Type B pancreatic cell (in vitro differentiated cells): ENCODE data around the gene WDR93. TPM values are rescaled to one million over a fixed set of nuclear protein-coding genes. Genes with fewer than 3 reads are reported as not detected.

Experiments
- DNase-seq: peaks from one replicate; pipeline ENCODE4 v3.0.0; 2021; ENCODE audit warnings: mixed read lengths; ENCODE audit not compliant: unreplicated experiment; ENCODE audit errors: extremely low spot score
- H3K27ac Mint-ChIP-seq: 2 replicates; pipeline ENCODE4 v1.8.0; 2021; ENCODE audit warnings: mild to moderate bottlenecking, mixed read lengths
- H3K27me3 Mint-ChIP-seq: 2 replicates; pipeline ENCODE4 v1.8.0; 2021; ENCODE audit warnings: mixed read lengths
- H3K36me3 Mint-ChIP-seq: 2 replicates; pipeline ENCODE4 v1.8.0; 2021; ENCODE audit warnings: mixed read lengths
- H3K4me1 Mint-ChIP-seq: one replicate; pipeline ENCODE4 v1.8.0; 2021; ENCODE audit warnings: mixed read lengths; ENCODE audit not compliant: unreplicated experiment
- H3K4me3 Mint-ChIP-seq: 2 replicates; pipeline ENCODE4 v1.8.0; 2021; ENCODE audit warnings: mild to moderate bottlenecking, mixed read lengths
- H3K9me3 Mint-ChIP-seq: 2 replicates; pipeline ENCODE4 v1.8.0; 2021; ENCODE audit warnings: mixed read lengths
- total RNA-seq: library from RNA; stranded (reverse); gene quantifications from 2 replicates; pipeline ENCODE4 v1.2.1, GENCODE V29; 2021; ENCODE audit warnings: low replicate concordance
- TF ChIP-seq, protein P1 (sequence below): fragments of 200-600 bp; sonication (generic); conservative IDR thresholded peaks from 2 replicates; pipeline ENCODE4 v1.5.0; 2021; ENCODE audit warnings: antibody characterized with exemption, mild to moderate bottlenecking

Gene WDR93
- total RNA-seq, 1 donor from 2014 or later, result 1.5 TPM

DNA sequence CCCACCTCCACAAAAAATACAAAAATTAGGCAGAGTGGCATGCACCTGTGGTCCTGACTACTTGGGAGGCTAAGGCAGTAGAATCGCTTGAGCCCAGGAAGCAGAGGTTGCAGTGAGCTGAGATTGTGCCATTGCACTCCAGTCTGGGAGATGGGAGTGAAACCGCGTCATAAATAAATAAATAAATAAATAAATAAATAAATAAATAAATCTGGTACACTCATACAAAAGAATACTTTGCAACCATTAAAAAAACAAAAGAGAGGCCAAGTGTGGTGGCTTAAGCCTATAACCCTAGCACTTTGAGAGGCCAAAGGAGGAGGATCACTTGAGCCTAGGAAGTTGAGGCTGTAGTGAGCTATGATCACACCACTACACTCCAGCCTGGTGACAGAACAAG, 32.4 kb downstream of the WDR93 start:
- no peak overlapping the region for H3K4me3 Mint-ChIP-seq
- no peak overlapping the region for H3K27ac Mint-ChIP-seq
- no peak for DNase-seq
- no peaks in the 10 kb centered on the region for H3K9me3 Mint-ChIP-seq
- TF ChIP-seq, protein P1, sequence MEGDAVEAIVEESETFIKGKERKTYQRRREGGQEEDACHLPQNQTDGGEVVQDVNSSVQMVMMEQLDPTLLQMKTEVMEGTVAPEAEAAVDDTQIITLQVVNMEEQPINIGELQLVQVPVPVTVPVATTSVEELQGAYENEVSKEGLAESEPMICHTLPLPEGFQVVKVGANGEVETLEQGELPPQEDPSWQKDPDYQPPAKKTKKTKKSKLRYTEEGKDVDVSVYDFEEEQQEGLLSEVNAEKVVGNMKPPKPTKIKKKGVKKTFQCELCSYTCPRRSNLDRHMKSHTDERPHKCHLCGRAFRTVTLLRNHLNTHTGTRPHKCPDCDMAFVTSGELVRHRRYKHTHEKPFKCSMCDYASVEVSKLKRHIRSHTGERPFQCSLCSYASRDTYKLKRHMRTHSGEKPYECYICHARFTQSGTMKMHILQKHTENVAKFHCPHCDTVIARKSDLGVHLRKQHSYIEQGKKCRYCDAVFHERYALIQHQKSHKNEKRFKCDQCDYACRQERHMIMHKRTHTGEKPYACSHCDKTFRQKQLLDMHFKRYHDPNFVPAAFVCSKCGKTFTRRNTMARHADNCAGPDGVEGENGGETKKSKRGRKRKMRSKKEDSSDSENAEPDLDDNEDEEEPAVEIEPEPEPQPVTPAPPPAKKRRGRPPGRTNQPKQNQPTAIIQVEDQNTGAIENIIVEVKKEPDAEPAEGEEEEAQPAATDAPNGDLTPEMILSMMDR, result no peak
- no peaks in the 10 kb centered on the region for H3K36me3 Mint-ChIP-seq
- H3K27me3 Mint-ChIP-seq, result peaks cover 16% of the 10 kb centered on the region
- no peaks in the 10 kb centered on the region for H3K4me1 Mint-ChIP-seq

DNA sequence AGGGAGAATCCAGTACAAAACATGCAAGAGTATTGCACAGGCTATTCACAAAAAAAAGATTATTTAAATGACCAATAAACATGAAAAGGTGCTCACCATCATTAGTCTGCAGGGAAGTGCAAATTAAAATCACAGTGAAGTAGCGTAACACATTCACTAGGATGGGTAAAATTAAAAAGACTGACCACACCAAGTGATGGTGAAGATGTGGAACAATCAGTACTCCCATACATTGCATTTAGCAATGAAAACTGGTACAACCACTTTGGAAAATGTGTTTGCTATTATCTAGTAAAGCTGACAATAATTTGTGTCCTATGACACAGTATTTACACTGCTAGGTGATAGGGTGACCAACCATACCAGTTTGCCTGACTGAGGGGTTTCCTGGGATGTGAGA, 34.0 kb downstream of the WDR93 start:
- Mint-ChIP-seq H3K36me3 (no peaks in the 10 kb centered on the region), H3K4me1 (no peaks in the 10 kb centered on the region), H3K27ac (no peak overlapping the region), H3K9me3 (no peaks in the 10 kb centered on the region), H3K4me3 (no peak overlapping the region), H3K27me3 (peaks cover 19% of the 10 kb centered on the region)
- no peak for DNase-seq
- TF ChIP-seq, protein P1, result no peak

DNA sequence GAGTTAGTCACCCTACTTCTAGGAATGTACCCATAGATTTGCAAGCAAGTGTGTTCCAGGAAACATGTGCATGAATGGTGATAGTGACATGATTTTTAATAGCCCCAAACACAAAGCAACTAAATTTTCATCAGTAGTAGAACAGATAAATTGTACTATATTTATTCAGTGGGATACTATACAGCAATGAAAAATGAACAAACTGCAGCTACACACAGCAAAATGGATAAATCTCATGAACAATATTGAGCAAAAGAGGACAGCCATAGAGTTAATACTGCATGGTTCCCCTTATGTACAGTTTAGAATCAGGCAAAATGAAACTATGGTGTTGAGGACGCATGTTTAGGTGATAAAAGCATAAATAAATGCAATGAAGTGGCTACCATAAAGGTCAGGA, 34.5 kb downstream of the WDR93 start:
- no peak for DNase-seq
- Mint-ChIP-seq H3K9me3 (no peaks in the 10 kb centered on the region), H3K27ac (no peak overlapping the region), H3K27me3 (peaks cover 19% of the 10 kb centered on the region), H3K36me3 (no peaks in the 10 kb centered on the region), H3K4me1 (no peaks in the 10 kb centered on the region), H3K4me3 (no peak overlapping the region)
- TF ChIP-seq, protein P1, result no peak

DNA sequence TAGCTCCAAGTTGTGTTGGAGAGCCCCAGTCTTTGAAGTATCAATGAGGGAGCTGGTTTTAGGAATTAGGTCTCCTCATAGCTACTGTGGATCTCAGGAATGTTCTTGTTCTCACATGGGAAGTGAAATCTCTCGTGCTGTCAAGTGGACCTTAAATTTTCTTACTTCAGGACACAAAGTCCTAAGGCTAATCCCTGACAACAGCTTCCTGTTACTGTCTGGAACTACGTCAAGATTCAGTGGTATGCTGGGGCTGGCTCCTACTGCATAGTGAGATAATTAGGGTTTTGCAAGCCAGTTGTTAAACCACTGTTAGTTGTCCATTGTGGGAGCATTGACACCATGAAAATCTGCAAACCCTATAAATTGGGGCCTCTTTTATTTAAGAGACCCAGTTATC, 37.6 kb downstream of the WDR93 start:
- TF ChIP-seq, protein P1, result no peak
- Mint-ChIP-seq H3K27ac (no peak overlapping the region), H3K4me1 (no peaks in the 10 kb centered on the region), H3K4me3 (no peak overlapping the region), H3K9me3 (no peaks in the 10 kb centered on the region), H3K36me3 (no peaks in the 10 kb centered on the region), H3K27me3 (peaks cover 28% of the 10 kb centered on the region)
- no peak for DNase-seq

DNA sequence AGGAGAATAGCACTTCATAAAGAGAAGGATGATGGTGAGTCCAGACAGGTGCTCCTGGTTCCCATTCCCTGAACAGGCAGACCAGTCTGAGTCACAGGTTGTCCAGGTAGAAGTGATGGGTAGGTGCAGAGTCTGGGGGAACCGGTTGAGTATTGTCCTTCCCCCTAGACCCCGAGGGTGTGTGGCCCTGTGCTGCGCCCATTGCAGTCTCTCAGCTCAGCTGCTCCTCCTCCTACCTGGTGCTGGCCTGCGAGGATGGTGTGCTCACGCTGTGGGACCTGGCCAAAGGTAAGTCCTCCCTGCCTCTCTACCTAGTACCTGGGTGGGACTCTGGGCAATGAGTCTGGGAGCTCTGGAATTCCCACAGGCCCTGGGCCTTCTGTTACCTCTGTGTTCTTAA, 40.7 kb downstream of the WDR93 start:
- H3K4me1 Mint-ChIP-seq, result no peaks in the 10 kb centered on the region
- H3K27me3 Mint-ChIP-seq, result peaks cover 55% of the 10 kb centered on the region
- H3K9me3 Mint-ChIP-seq, result no peaks in the 10 kb centered on the region
- no peak overlapping the region for H3K27ac Mint-ChIP-seq
- no peak for DNase-seq
- H3K36me3 Mint-ChIP-seq, result no peaks in the 10 kb centered on the region
- H3K4me3 Mint-ChIP-seq, result no peak overlapping the region
- TF ChIP-seq, protein P1, result no peak
